OCI-LY7 (cell line): Measurements from ENCODE around the gene PNCK. TPM values are rescaled to one million over a fixed set of nuclear protein-coding genes. Genes with fewer than 3 reads are reported as not detected.

ENCODE experiments used
- BruUV-seq: library from RNA; stranded (reverse); fragments of 400-500 nt; replicated peaks from 2 replicates; lab custom pipeline; 2021; lab: Mats Ljungman, UMichigan
- CTCF ChIA-PET: fragments of 300-600 bp; sonication (Branson Sonifier 250); formaldehyde crosslinking; loops from one replicate; lab custom pipeline; 2022; ENCODE audit warnings: antibody characterized with exemption; ENCODE audit not compliant: unreplicated experiment; lab: Charles Lee
- POLR2A ChIA-PET: fragments of 300-600 bp; sonication (Branson Sonifier 250); formaldehyde crosslinking; loops from one replicate; lab custom pipeline; 2022; ENCODE audit warnings: antibody characterized with exemption; lab: Charles Lee
- DNase-seq: peaks from one replicate; pipeline ENCODE4 v3.0.0-alpha.2; 2015; ENCODE audit warnings: low spot score
- H2AFZ ChIP-seq: fragments of 200-600 bp; sonication (generic), shearing (Covaris generic); 2 replicates; pipeline ENCODE4 v1.6.1; 2014; ENCODE audit warnings: mild to moderate bottlenecking, antibody characterized with exemption, low read length, moderate library complexity
- H3K27ac ChIP-seq: fragments of 200-600 bp; sonication (generic); 2 replicates; pipeline ENCODE4 v1.5.1; 2014; ENCODE audit warnings: mixed run types, low read depth, mild to moderate bottlenecking, moderate library complexity, low read length, inconsistent platforms; ENCODE audit not compliant: poor library complexity, severe bottlenecking
- H3K36me3 ChIP-seq: fragments of 200-600 bp; sonication (generic); 2 replicates; pipeline ENCODE4 v1.6.1; 2014; ENCODE audit warnings: mild to moderate bottlenecking, antibody characterized with exemption, low read length, moderate library complexity, mixed read lengths; ENCODE audit not compliant: insufficient read depth
- H3K4me1 ChIP-seq: fragments of 200-600 bp; sonication (generic); 2 replicates; pipeline ENCODE4 v1.5.1; 2014; ENCODE audit warnings: mild to moderate bottlenecking, low read length; ENCODE audit not compliant: insufficient read depth, poor library complexity, severe bottlenecking
- H3K4me2 ChIP-seq: fragments of 200-600 bp; sonication (generic); 2 replicates; pipeline ENCODE4 v1.6.1; 2014; ENCODE audit warnings: mild to moderate bottlenecking, low read length
- H3K4me3 ChIP-seq: fragments of 200-600 bp; sonication (generic); 2 replicates; pipeline ENCODE4 v1.5.1; 2014; ENCODE audit warnings: mild to moderate bottlenecking, low read depth, low read length; ENCODE audit not compliant: poor library complexity, severe bottlenecking
- H3K79me2 ChIP-seq: fragments of 200-600 bp; sonication (generic); 2 replicates; pipeline ENCODE4 v1.6.1; 2016; ENCODE audit warnings: low read depth, mild to moderate bottlenecking, low read length, moderate library complexity, mixed read lengths; ENCODE audit not compliant: insufficient read depth
- H3K9me2 ChIP-seq: fragments of 200-600 bp; sonication (generic); 2 replicates; pipeline ENCODE4 v1.6.1; 2016; ENCODE audit warnings: mild to moderate bottlenecking, low read length, mixed read lengths; ENCODE audit not compliant: insufficient read depth
- H3K9me3 ChIP-seq: fragments of 200-600 bp; sonication (generic); 2 replicates; pipeline ENCODE4 v1.6.1; 2014; ENCODE audit warnings: mild to moderate bottlenecking, mixed run types, low read length, mixed read lengths
- H4K20me1 ChIP-seq: fragments of 200-600 bp; sonication (generic); 2 replicates; pipeline ENCODE4 v1.6.1; 2014; ENCODE audit warnings: mild to moderate bottlenecking, antibody characterized with exemption, low read length, moderate library complexity, mixed read lengths; ENCODE audit not compliant: insufficient read depth
- EZH2phosphoT487 ChIP-seq: fragments of 200-600 bp; sonication (generic); IDR thresholded peaks from 2 replicates; pipeline ENCODE4 v1.6.1; 2018; ENCODE audit warnings: low read depth, borderline replicate concordance, mild to moderate bottlenecking, mixed run types, antibody characterized with exemption, low read length, moderate library complexity, mixed read lengths
- intact Hi-C: fragments of 100-400 bp; cut with micrococcal nuclease; formaldehyde crosslinking; loops from one replicate; pipeline ENCODE4 v1.10.0; 2022; ENCODE audit not compliant: unreplicated experiment
- total RNA-seq, 2 experiments: library from RNA; depleted of rRNA in 1 of 2; stranded (reverse); fragments of >200 nt in 1 of 2; shearing (Covaris generic) in 1 of 2; gene quantifications; 2 replicates each; pipeline ENCODE4 v1.2.3, GENCODE V29; 2014 to 2022
- TF ChIP-seq, protein P1 (sequence below): fragments of 200-600 bp; sonication (generic); conservative IDR thresholded peaks from 2 replicates; pipeline ENCODE4 v1.5.1; 2014; ENCODE audit warnings: mild to moderate bottlenecking, antibody characterized with exemption, low read length, moderate library complexity, mixed read lengths

PNCK gene
- total RNA-seq, 2 experiments from 2014 or later, result 0.19 TPM; not detected in 1

DNA sequence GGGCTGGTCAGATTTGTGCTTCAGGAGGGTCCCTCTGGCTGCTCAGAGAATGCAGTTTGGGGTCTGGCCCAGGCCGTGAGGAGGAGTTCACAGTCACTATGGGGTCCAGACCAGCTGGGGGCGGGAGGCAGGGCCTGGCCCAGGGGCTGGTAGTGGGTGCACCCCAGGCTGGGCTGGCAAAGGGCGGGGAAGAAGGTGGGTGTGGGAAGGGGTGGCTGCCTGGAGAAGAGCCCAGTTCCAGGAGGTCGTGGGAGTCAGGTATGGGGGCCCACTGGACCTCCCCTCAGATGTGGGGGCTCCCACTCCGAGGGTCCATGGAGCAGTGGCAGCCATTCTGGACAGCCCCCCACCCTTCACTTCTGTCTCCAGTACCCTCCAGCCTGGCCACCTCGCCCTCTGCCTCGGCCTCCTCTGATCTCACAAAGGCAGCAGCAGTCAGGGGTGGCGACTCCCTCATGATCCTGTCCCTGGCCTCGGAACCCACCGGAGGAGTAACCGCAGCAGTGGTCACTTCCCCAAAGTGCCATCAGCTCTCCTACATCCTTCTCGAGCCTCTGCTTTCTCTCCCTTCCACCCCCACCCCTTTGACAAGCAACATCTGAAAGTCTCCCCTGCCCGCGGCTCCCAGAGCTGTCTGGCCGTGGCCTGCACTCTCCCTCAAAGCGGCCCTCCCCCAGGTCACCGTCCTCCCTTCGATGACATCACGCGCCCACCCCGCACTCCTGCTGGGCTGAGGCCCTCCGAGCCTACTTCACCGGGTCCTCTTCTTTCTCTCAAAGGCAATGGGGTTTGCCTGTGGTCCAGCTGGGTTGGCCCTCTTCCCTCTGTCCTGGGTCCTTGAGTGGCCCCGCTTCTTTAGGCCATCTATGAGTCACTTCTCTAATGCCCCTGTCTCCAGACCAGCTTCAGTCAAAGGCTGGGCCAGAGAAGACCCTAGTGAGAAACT is 12.4 kb upstream of the PNCK start:
- Histone ChIP-seq H4K20me1 (no peaks in the 10 kb centered on the region), H3K9me2 (no peaks in the 10 kb centered on the region), H3K4me3 (no peak overlapping the region), H3K79me2 (no peaks in the 10 kb centered on the region), H2AFZ (no peak overlapping the region), H3K36me3 (no peaks in the 10 kb centered on the region), H3K27ac (no peak overlapping the region), H3K9me3 (no peaks in the 10 kb centered on the region), H3K4me2 (no peak overlapping the region), H3K4me1 (no peaks in the 10 kb centered on the region)
- no peak for DNase-seq
- POLR2A ChIA-PET, result no interaction called here
- BruUV-seq, result no TSS peak
- no peak for TF ChIP-seq EZH2phosphoT487
- TF ChIP-seq, protein P1, sequence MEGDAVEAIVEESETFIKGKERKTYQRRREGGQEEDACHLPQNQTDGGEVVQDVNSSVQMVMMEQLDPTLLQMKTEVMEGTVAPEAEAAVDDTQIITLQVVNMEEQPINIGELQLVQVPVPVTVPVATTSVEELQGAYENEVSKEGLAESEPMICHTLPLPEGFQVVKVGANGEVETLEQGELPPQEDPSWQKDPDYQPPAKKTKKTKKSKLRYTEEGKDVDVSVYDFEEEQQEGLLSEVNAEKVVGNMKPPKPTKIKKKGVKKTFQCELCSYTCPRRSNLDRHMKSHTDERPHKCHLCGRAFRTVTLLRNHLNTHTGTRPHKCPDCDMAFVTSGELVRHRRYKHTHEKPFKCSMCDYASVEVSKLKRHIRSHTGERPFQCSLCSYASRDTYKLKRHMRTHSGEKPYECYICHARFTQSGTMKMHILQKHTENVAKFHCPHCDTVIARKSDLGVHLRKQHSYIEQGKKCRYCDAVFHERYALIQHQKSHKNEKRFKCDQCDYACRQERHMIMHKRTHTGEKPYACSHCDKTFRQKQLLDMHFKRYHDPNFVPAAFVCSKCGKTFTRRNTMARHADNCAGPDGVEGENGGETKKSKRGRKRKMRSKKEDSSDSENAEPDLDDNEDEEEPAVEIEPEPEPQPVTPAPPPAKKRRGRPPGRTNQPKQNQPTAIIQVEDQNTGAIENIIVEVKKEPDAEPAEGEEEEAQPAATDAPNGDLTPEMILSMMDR, result no peak
- intact Hi-C loops, result loop anchor here (10.0 kb wide), 1 partner anchor 79 kb away; the partner anchor contains the start of gene PLXNB3
- CTCF ChIA-PET, result interaction anchor here (0.6 kb wide), 1 partner anchor 97 kb away, joined by 3 read pairs; no protein-coding TSS in a partner anchor

DNA sequence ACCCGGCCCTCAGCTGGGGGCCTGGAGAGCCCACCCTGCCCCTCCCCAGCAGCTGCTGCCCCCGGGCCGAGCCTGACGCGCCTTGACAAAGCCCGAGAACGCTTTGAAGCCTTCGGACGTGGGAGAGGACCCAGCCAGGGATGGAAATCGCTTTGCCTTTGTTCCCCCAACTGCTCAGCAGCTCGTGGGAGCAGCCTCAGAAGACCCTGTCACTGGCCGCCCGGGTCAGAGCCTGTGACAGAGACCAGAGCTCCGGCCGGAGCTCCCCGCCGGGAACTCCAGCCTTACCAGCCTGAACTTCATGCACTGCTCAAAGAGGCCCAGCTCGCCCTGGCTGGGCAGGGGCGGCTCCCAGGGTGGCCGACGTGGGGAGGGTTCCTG is 11.5 kb upstream of the PNCK start:
- Histone ChIP-seq H3K4me1 (no peaks in the 10 kb centered on the region), H3K4me2 (no peak overlapping the region), H3K9me3 (no peaks in the 10 kb centered on the region), H2AFZ (no peak overlapping the region), H3K27ac (no peak overlapping the region), H4K20me1 (no peaks in the 10 kb centered on the region), H3K4me3 (no peak overlapping the region), H3K79me2 (no peaks in the 10 kb centered on the region), H3K9me2 (no peaks in the 10 kb centered on the region), H3K36me3 (no peaks in the 10 kb centered on the region)
- CTCF ChIA-PET, result no interaction called here
- TF ChIP-seq, protein P1, result no peak
- TF ChIP-seq EZH2phosphoT487, result no peak
- intact Hi-C loops, result loop anchor here (10.0 kb wide), 1 partner anchor 80 kb away; the partner anchor contains the start of gene PLXNB3
- no TSS peak for BruUV-seq
- POLR2A ChIA-PET, result no interaction called here
- DNase-seq, result no peak
